NCI-H446 (cell line): ENCODE data around the gene MGAT5.
A peak's percentile ranks its signal among the peaks of the same experiment; 100 is the strongest.

ENCODE experiments used
- DNase-seq, 2 experiments: peaks; one replicate each; lab custom pipeline; 2025; lab: John Stamatoyannopoulos, UW

MGAT5 gene

DNA sequence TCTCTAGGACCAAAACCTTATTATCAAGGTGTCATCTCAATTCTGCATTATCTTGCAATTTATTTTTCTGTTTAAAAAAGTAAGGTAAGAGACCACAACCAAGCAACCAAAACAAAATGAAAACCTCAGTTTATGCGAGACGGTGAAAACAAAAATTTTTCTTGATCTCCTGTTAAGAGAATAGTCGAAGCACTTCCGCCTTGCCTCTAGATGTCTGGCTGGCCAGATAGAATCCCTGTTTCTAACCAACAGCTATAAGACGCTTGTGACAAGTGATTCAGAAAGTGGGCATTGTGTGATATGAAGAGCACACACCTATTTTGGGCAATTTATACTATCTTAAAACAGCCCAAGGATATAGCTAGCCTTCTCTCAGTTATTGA is 51.2 kb downstream of the MGAT5 start:
- DNase-seq: no peak

DNA sequence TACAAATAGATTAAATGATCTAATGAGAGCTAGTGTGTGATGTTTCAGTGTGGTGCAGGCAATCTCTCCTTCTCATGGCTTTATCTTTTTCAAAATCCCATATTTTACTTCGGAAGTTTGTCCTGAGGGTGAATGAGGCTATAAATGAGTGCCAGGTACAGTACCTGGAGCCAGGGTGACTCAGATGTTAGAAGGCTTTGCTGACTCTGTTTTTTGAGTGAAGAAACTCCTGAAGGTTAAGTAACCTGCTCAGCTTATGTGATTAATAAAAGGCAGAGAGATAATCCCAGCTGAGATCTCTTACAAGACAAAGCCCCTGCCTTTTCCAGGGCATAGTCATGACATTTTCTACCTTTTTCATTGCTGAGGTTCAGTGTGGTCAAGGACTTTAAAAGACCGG is 52.6 kb downstream of the MGAT5 start:
- DNase-seq: no peak

DNA sequence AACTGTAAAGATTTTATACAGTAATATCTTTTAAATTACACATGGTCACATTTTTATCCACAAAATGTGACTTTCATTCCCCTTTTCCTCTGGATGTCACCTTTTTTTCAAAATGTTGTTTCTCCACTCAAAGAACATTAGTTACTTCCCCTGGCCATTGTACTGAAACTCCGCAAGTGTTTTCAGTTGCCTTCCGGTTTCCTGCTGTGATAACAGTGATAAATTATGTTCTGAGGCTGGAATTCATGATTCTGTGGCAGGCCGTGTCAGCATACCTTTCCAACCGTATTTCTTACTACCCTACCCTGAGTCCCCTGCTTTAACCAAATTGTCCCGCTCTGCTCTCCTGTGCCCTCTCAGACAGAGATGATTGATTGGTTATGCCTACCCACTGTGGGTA is 53.5 kb downstream of the MGAT5 start:
- DNase-seq: no peak

- no peak for DNase-seq
These were observed 54.9 kb downstream of the MGAT5 start for GRCh38 chr2:134308474-134309385.

DNA sequence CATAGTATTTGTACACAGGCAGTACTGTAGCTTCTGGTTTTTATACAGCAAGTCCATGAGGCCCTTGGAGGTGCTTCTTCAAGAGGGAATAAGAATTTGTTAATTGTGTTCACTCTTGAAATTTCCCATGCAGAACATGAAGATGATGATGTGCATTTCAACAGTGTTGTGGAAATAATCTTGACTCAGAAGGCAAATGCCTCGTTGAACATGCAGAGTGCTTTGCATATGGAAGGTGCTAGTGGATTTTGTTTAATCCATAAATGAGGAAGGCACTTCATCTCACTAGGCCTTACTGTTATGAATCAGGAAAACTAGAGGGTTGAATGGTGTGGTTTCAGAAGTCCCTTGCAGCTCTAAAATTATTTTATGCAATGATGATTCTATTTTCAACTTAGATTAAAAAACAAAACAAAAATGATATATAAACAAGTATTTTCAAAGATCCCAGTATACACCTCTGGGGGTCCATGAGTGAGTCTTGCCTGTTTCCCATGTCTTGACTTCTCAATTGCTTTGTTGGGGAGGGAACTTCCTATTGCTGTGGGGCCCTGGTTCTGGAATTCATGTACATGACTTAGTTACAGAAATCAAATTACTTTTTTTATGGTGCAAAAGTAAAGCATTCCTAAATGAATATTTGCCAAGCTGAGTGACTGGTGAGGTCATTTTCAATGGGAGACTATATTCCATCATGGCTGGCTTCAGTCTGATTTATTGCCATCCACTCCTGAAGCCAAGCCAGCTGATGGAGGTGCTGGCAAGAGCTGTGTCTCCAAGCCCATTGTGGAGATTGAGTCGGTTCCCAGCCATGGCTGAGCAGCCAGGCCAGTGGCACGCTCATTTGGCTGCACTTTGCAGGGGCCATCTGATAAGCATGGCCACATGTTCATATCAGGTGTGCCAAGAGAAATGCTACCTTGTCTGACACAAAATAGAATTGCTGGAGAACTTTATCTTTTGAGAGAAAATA is 56.5 kb downstream of the MGAT5 start:
- DNase-seq: peak; percentile 71 to 83

DNA sequence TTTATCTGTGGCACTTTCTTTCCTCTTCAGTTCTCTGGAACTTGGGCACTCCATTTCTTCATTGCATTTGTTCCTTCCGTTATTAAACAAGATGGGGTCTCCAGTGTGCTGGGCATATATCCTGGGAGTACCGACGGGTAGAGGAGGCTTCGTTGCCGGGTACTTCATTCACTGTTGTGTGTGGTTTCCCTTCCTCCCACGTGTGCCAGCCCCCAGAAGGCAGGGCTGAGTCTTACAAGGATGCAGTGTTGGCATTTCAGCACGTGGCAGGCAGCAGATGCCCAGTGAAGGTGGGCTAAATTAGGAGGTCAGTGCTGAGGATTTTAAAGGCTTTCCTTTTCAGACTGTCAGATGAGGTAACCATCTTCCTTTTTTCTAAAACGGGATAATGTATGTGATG is 58.6 kb downstream of the MGAT5 start:
- DNase-seq: no peak

DNA sequence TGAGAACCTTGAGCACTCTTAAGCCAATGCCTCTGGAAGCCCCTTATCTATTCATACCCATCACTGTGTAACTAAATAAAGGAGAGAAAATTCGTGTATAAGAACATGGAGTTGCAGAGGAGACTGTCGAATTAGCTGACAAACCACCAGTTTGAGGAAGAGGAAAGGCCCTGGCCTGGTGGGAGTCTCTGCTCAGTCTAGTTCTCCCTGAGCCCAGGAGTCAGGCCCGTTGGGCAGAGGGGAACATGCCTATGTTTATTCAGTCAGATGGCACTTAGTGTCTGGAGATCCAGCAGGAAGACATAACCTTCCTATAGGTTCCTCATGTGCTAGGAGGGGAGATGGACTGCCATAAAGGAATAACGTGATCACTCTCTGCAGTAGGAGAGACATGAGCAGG is 60.3 kb downstream of the MGAT5 start:
- no peak for DNase-seq

DNA sequence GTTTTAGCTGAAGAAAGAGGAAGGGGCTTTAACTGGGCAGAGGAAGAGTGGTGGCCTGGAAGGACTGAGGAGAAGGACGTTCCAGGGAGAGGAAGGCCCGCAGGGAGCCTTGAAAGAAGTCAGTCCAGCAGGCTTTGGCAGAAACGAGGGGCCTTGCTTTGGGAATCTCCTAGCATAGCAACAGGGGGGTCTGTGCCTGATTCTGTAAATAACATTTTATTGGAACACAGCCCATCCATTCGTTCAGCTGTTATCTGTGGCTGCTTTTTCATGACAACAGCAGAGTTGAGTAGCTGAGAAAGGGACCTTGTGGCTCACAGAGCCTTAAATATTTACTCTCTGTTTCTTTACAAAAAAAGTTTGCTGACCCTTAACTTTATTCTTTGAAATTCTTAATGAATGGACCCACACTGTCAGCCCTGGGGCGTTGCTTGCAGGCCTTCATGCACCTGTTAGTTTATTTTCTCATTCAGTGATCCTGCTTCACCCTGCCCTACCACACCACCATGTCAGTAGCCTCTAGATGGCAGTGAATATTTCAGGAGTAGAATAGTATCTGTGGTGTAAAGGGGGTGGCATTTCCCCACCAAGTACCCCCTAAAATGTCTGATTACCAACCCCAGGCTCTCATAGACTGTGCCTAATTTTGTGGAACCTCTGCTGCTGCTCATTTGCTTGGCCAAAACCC is 61.0 kb downstream of the MGAT5 start:
- DNase-seq: peak in 1 of 2 experiments; percentile 19

DNA sequence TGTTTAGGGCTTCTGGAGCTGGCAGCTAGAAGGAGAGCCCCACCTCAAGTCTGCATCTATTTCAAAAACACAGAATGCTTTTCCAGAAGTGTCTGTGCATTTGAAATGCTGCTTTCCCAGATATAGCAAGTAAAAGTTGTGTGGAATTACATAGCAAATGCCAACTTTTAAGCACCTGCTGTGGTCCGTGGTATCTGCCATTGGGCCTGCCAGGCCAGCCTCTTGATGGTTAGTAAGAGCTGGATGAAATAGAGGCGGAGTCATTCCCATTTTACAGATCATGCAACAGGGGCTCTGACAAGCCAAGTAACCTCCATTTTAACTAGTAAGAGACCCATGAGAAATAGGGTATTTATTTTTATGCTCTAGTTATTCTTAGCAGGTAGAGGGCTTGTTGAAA is 61.6 kb downstream of the MGAT5 start:
- DNase-seq: no peak

- no peak for DNase-seq
These were observed 65.9 kb downstream of the MGAT5 start for GRCh38 chr2:134319596-134320254.

- DNase-seq: no peak
These were observed 67.1 kb downstream of the MGAT5 start for GRCh38 chr2:134320930-134321329.

- no peak for DNase-seq
These were observed 69.9 kb downstream of the MGAT5 start for GRCh38 chr2:134323777-134324176.

- DNase-seq: no peak
These were observed 70.6 kb downstream of the MGAT5 start for GRCh38 chr2:134324430-134324829.

- no peak for DNase-seq
These were observed 71.1 kb downstream of the MGAT5 start for GRCh38 chr2:134324947-134325346.

DNA sequence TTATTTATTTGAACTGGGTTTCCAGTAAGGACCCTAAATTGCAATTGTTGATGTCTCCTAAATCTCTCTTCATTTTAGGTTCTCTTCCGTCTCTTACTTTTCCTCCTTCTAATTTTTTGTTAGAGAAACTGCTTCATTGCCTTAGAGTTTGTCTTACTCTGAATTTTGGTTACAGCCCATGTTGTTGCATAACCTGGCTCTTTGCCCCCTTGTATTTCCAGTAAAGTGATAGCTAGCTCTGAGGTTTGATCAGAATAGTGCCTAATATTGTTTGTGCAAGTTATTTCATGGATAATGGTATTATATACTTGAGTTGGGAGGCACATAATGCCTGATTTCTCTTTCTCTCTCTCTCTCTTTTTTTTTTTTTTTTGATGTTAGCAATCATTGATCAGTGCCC is 71.8 kb downstream of the MGAT5 start:
- DNase-seq: no peak

- no peak for DNase-seq
These were observed 73.5 kb downstream of the MGAT5 start for GRCh38 chr2:134327367-134327766.

- DNase-seq: no peak
These were observed 77.2 kb downstream of the MGAT5 start for GRCh38 chr2:134331081-134331480.

DNA sequence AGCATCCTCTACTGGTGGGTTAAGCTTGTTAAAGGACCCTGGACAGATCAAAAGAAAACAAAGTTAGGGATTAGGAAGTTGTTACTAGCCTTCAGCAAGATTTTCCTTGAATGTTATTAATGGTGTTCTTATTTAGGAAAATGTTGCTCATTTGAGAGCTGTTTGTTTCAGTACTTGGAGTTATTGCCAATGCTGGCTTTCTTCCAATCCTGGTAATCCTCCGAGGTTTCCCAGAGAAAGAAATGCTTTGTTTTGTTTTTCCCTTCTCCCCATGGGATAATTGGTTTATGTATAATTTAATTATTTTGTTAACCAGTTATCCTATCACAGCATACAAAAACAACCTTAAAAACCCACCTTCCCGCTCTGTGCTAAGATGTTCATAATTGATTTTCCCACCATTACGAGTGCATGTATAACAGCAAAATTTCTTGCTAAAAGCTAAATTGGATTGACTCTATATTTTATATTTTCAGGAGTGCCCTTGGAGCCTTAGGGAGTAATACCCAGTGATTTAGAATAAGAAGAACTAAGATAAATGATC is 79.8 kb downstream of the MGAT5 start:
- peak in 1 of 2 experiments; percentile 51 for DNase-seq

GRCh38 chr2:134334542-134335353 is 80.9 kb downstream of the MGAT5 start:
- no peak for DNase-seq

- DNase-seq: no peak
These were observed 81.7 kb downstream of the MGAT5 start for GRCh38 chr2:134335601-134336000.
